Measurements from ENCODE around the gene MFSD11. TPM values are rescaled to one million over a fixed set of nuclear protein-coding genes. Genes with fewer than 3 reads are reported as not detected.

Gene MFSD11
- total and polyA plus RNA-seq, 2 of the 8 experiments (the other 6 are each of a cell fraction or from before 2014, with no cell fraction given): 17.7 to 19.8 TPM

DNA sequence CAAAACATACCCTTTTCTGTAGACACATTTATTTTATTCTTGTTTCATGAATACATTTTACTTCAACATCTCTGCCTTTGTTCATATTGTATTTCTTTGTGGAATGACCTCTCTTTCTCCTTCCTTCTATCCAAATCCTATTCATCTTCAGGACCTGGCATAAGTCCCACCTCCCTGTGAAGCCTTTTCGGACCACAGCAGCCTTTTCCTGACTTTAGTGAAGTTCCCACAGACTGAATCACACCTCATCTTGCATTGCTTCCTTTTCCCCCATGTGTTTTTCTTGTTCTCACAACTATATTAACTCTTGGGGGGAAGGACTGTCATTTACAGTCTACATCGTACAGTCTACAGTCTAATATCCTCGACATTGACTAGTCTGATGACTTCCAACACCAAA lies 58.2 kb downstream of the MFSD11 start (continued):
- TF ChIP-seq CHD7 (IDR thresholded peaks at IDR 0.05; ENCODE audit: insufficient replicate concordance, low read length) (no peak), CHD1 (IDR thresholded peaks at IDR 0.05; ENCODE audit: low read depth, low read length) (no peak), USF2 (IDR thresholded peaks at IDR 0.05; ENCODE audit: low read length) (no peak)
